Liver (tissue), 9 donors: ENCODE measurements around the gene ZBTB7B. TPM values are rescaled to one million over a fixed set of nuclear protein-coding genes. Genes with fewer than 3 reads are reported as not detected.

Experiments used
- DNase-seq: peaks from one replicate; pipeline ENCODE4 v3.0.0-alpha.2; 2017; ENCODE audit warnings: low spot score
- H3K27ac ChIP-seq, 2 donors: one replicate each; pipeline ENCODE4 v1.7.0; 2013; ENCODE audit warnings: inconsistent platforms in 2 of 2, low read length in 2 of 2, control low read depth in 1 of 2, low read depth in 1 of 2, mild to moderate bottlenecking in 1 of 2
- H3K27me3 ChIP-seq, 4 donors: one replicate each; pipeline versions ENCODE4 v1.6.1 to v1.7.0; 2013; ENCODE audit warnings: low read length in 3 of 4, inconsistent platforms in 1 of 4, mild to moderate bottlenecking in 1 of 4, moderate library complexity in 1 of 4; ENCODE audit not compliant: control insufficient read depth in 4 of 4, insufficient read depth in 4 of 4
- H3K36me3 ChIP-seq, 4 donors: one replicate each; pipeline versions ENCODE4 v1.6.1 to v1.7.0; 2013; ENCODE audit warnings: low read length in 3 of 4, mild to moderate bottlenecking in 3 of 4, low read depth in 1 of 4, moderate library complexity in 1 of 4; ENCODE audit not compliant: control insufficient read depth in 4 of 4, insufficient read depth in 3 of 4
- H3K4me1 ChIP-seq, 4 donors: one replicate each; pipeline versions ENCODE4 v1.6.1 to v1.7.0; 2013; ENCODE audit warnings: low read length in 3 of 4, mild to moderate bottlenecking in 3 of 4, moderate library complexity in 1 of 4; ENCODE audit not compliant: control insufficient read depth in 4 of 4, insufficient read depth in 4 of 4
- H3K4me3 ChIP-seq, 3 donors: one replicate each; pipeline versions ENCODE4 v1.6.1 to v1.7.0; 2013; ENCODE audit warnings: low read length in 3 of 3, control low read depth in 1 of 3, low read depth in 1 of 3, mild to moderate bottlenecking in 1 of 3
- H3K9ac ChIP-seq, 2 donors: one replicate each; pipeline ENCODE4 v1.7.0; 2013; ENCODE audit warnings: low read length in 2 of 2, mild to moderate bottlenecking in 2 of 2, moderate library complexity in 2 of 2, control low read depth in 1 of 2, low read depth in 1 of 2
- H3K9me3 ChIP-seq, 4 donors: one replicate each; pipeline versions ENCODE4 v1.6.1 to v1.7.0; 2013; ENCODE audit warnings: low read length in 3 of 4; ENCODE audit not compliant: control insufficient read depth in 4 of 4
- ATF3 ChIP-seq: IDR thresholded peaks from 2 replicates; pipeline ENCODE4 v1.6.1; 2016; ENCODE audit warnings: antibody characterized with exemption
- EGR1 ChIP-seq, 2 donors: IDR thresholded peaks; 2 replicates each; pipeline ENCODE4 v1.6.1; 2016 to 2018; ENCODE audit warnings: antibody characterized with exemption in 2 of 2, low read depth in 2 of 2
- FOXA1 ChIP-seq: IDR thresholded peaks from 2 replicates; pipeline ENCODE4 v1.6.1; 2016; ENCODE audit warnings: antibody characterized with exemption
- FOXA2 ChIP-seq: IDR thresholded peaks from 2 replicates; pipeline ENCODE4 v1.6.1; 2016; ENCODE audit warnings: antibody characterized with exemption
- GABPA ChIP-seq, 2 donors: IDR thresholded peaks in 1 of 2; conservative IDR thresholded peaks in 1 of 2; 2 replicates each; pipeline ENCODE4 v1.6.1; 2016; ENCODE audit warnings: antibody characterized with exemption in 2 of 2, mild to moderate bottlenecking in 1 of 2, moderate library complexity in 1 of 2
- NR2F2 ChIP-seq: IDR thresholded peaks from 2 replicates; pipeline ENCODE4 v1.6.1; 2016; ENCODE audit warnings: antibody characterized with exemption
- RAD21 ChIP-seq, 2 donors: IDR thresholded peaks; 2 replicates each; pipeline ENCODE4 v1.6.1; 2016; ENCODE audit warnings: antibody characterized with exemption in 2 of 2, mild to moderate bottlenecking in 2 of 2
- RXRA ChIP-seq, 2 donors: IDR thresholded peaks; 2 replicates each; pipeline ENCODE4 v1.6.1; 2017 to 2018; ENCODE audit warnings: antibody characterized with exemption in 2 of 2, mild to moderate bottlenecking in 1 of 2
- SP1 ChIP-seq: IDR thresholded peaks from 2 replicates; pipeline ENCODE4 v1.6.1; 2018; ENCODE audit warnings: antibody characterized with exemption, mild to moderate bottlenecking
- WGBS: extraction: QIAGEN DNeasy Blood & Tissue Kit; methylation state at CpG from one replicate; pipeline ENCODE4 v1.1.7; 2013; 5-methylcytosine and 5-hydroxymethylcytosine counted together
- polyA plus RNA-seq, 2 donors: library from polyadenylated mRNA; stranded (reverse) in 1 of 2; unstranded in 1 of 2; fragments of 200-250 nt in 1 of 2; fragments of >200 nt in 1 of 2; fragmentation: Nextera tagmentation in 1 of 2; extraction: Ambion mirVana in 1 of 2; gene quantifications; one replicate each; pipeline versions ENCODE4 v1.2.1 to v1.2.3, GENCODE V29; 2013 to 2015
- total RNA-seq, 2 donors: library from RNA; depleted of rRNA; stranded (reverse); fragments of >200 nt; gene quantifications; one replicate each; pipeline ENCODE4 v1.2.3, GENCODE V29; 2014
- TF ChIP-seq, protein P1 (sequence below): fragments of 150-350 bp; IDR thresholded peaks from 2 replicates; pipeline ENCODE4 v1.5.1; 2017; ENCODE audit warnings: improper control_type of control experiment, low read depth, low read length; ENCODE audit not compliant: missing input control
- TF ChIP-seq, protein P2 (sequence below): IDR thresholded peaks from 2 replicates; pipeline ENCODE4 v1.6.1; 2016; ENCODE audit warnings: antibody characterized with exemption
- TF ChIP-seq, protein P3 (sequence below): IDR thresholded peaks from 2 replicates; pipeline ENCODE4 v1.6.1; 2016; ENCODE audit warnings: antibody characterized with exemption, mild to moderate bottlenecking
- donor health status: healthy.
- donor health status: healthy.
- donor health status: healthy.
- donor health status: healthy.
- donor health status: healthy.

Gene ZBTB7B
- total and polyA plus RNA-seq, 4 donors = 7.0 to 50.2 (median 21.1) TPM

DNA sequence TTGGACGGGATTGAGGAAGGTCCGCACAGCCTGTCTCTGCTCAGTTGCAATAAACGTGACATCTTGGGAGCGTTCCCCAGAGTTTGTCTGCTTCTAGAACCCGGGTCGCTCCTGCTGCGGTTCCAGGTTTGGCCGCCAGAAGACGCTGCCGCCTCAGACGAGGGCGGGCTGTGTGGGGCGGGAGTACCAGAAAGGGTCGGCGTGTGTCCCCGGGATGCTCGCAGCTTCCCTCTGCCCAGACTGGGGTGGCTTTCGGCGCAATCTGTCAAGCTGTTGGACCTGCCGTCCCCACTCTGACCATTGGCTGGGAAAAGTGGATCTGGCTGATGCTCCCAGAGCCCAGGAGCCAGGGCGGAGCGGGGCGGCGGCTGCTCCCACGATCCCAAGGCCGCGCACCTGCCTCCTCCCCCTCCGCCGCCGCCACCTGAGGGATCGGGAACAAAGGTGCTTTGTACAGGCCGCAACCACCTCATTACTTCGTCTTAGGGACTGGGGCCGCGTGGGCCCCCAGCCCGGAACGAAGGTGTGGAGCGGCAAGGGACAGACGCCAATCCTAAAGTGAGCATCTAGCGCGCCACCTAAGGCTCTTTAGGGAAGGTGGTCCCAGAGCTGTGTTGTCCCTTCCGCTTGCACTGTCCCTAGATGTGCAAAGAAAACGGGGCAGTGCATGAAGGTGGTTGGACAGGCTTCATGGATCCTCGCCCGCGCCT is 60.3 kb downstream of the ZBTB7B start:
- Histone ChIP-seq H3K27me3 (no peaks in the 10 kb centered on the region), H3K36me3 (peaks cover 0 to 7% (median 6%) of the 10 kb centered on the region in 4 donors), H3K9ac (peak overlapping the region in 1 of 2 donors; percentile 58), H3K9me3 (no peaks in the 10 kb centered on the region), H3K4me1 (peaks cover 7 to 36% (median 30%) of the 10 kb centered on the region in 4 donors), H3K4me3 (peak overlapping the region in 2 of 3 donors; percentile 33 to 86), H3K27ac (no peak overlapping the region)
- TF ChIP-seq RAD21 (IDR thresholded peaks at IDR 0.05) = peak; percentile 60 to 75
- TF ChIP-seq, protein P1, sequence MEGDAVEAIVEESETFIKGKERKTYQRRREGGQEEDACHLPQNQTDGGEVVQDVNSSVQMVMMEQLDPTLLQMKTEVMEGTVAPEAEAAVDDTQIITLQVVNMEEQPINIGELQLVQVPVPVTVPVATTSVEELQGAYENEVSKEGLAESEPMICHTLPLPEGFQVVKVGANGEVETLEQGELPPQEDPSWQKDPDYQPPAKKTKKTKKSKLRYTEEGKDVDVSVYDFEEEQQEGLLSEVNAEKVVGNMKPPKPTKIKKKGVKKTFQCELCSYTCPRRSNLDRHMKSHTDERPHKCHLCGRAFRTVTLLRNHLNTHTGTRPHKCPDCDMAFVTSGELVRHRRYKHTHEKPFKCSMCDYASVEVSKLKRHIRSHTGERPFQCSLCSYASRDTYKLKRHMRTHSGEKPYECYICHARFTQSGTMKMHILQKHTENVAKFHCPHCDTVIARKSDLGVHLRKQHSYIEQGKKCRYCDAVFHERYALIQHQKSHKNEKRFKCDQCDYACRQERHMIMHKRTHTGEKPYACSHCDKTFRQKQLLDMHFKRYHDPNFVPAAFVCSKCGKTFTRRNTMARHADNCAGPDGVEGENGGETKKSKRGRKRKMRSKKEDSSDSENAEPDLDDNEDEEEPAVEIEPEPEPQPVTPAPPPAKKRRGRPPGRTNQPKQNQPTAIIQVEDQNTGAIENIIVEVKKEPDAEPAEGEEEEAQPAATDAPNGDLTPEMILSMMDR = peak; percentile 53
- TF ChIP-seq NR2F2 = no peak
- WGBS = 10% methylated on average over 46 of the region's 46 CpGs
- DNase-seq = peak; percentile 77

- TF ChIP-seq EGR1 (IDR thresholded peaks at IDR 0.05; ENCODE audit: low read depth in 2 of 2) (no peak), RAD21 (IDR thresholded peaks at IDR 0.05) (peak in 1 of 2 donors; percentile 35), RXRA (IDR thresholded peaks at IDR 0.05) (peak in 1 of 2 donors; percentile 59), FOXA1 (no peak), GABPA (IDR thresholded peaks at IDR 0.05 in 1 of 2, conservative IDR thresholded peaks at IDR 0.05 in 1 of 2) (no peak), SP1 (peak; percentile 50), ATF3 (no peak), FOXA2 (no peak)
- TF ChIP-seq, protein P1 = no peak
- TF ChIP-seq, protein P2, sequence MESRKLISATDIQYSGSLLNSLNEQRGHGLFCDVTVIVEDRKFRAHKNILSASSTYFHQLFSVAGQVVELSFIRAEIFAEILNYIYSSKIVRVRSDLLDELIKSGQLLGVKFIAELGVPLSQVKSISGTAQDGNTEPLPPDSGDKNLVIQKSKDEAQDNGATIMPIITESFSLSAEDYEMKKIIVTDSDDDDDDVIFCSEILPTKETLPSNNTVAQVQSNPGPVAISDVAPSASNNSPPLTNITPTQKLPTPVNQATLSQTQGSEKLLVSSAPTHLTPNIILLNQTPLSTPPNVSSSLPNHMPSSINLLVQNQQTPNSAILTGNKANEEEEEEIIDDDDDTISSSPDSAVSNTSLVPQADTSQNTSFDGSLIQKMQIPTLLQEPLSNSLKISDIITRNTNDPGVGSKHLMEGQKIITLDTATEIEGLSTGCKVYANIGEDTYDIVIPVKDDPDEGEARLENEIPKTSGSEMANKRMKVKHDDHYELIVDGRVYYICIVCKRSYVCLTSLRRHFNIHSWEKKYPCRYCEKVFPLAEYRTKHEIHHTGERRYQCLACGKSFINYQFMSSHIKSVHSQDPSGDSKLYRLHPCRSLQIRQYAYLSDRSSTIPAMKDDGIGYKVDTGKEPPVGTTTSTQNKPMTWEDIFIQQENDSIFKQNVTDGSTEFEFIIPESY = no peak
- TF ChIP-seq, protein P3, sequence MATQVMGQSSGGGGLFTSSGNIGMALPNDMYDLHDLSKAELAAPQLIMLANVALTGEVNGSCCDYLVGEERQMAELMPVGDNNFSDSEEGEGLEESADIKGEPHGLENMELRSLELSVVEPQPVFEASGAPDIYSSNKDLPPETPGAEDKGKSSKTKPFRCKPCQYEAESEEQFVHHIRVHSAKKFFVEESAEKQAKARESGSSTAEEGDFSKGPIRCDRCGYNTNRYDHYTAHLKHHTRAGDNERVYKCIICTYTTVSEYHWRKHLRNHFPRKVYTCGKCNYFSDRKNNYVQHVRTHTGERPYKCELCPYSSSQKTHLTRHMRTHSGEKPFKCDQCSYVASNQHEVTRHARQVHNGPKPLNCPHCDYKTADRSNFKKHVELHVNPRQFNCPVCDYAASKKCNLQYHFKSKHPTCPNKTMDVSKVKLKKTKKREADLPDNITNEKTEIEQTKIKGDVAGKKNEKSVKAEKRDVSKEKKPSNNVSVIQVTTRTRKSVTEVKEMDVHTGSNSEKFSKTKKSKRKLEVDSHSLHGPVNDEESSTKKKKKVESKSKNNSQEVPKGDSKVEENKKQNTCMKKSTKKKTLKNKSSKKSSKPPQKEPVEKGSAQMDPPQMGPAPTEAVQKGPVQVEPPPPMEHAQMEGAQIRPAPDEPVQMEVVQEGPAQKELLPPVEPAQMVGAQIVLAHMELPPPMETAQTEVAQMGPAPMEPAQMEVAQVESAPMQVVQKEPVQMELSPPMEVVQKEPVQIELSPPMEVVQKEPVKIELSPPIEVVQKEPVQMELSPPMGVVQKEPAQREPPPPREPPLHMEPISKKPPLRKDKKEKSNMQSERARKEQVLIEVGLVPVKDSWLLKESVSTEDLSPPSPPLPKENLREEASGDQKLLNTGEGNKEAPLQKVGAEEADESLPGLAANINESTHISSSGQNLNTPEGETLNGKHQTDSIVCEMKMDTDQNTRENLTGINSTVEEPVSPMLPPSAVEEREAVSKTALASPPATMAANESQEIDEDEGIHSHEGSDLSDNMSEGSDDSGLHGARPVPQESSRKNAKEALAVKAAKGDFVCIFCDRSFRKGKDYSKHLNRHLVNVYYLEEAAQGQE = no peak
- no peaks in the 10 kb centered on the region for H3K27me3 ChIP-seq
- peaks cover 7 to 36% (median 30%) of the 10 kb centered on the region in 4 donors for H3K4me1 ChIP-seq
- under 1% methylated on average over 57 of the region's 57 CpGs for WGBS
- H3K9me3 ChIP-seq = no peaks in the 10 kb centered on the region
- peak; percentile 73 for DNase-seq
- H3K27ac ChIP-seq = peak within 1 kb of the TSS; percentile 71 to 76
- peak within 1 kb of the TSS; percentile 70 to 86 (median 71) for H3K4me3 ChIP-seq
- peaks cover 0 to under 1% (median 0%) of the 10 kb centered on the region in 4 donors for H3K36me3 ChIP-seq
- H3K9ac ChIP-seq = peak within 1 kb of the TSS in 1 of 2 donors; percentile 58
Measured at GRCh38 chr1:155063550-155064110, 61.0 kb downstream of the ZBTB7B start, which contains the start of gene EFNA4. EFNA4 (plus strand) TSS chr1:155063740; CDS start chr1:155063824, 84 bp downstream.
